Astrocyte of the cerebellum (primary cell): ENCODE data around the gene NLGN2.

Experiments used
- DNase-seq: peaks from one replicate; pipeline ENCODE4 v3.0.0-alpha.2; 2011; ENCODE audit warnings: low read depth
- H3K4me3 ChIP-seq: 2 replicates; pipeline ENCODE4 v1.5.1; 2011; ENCODE audit warnings: mild to moderate bottlenecking, low read depth, low read length, moderate library complexity
- CTCF ChIP-seq: IDR thresholded peaks from 2 replicates; pipeline ENCODE4 v1.5.1; 2012; ENCODE audit warnings: low read length, low read depth, moderate library complexity, mild to moderate bottlenecking; ENCODE audit errors: missing control alignments
- in situ Hi-C: cut with HindIII; loops from 2 replicates; pipeline ENCODE4 v1.10.0; 2017; ENCODE audit warnings: low sequenced_read_pairs

Gene NLGN2

GRCh38 chr17:7407082-7407481 is 563 bp upstream of the NLGN2 start:
- in situ Hi-C loops = no loop called here
- no peak for DNase-seq
- H3K4me3 ChIP-seq = no peak overlapping the region
- no peak for TF ChIP-seq CTCF

- in situ Hi-C loops = no loop called here
- TF ChIP-seq CTCF = no peak
- no peak for DNase-seq
- no peak overlapping the region for H3K4me3 ChIP-seq
These were observed 645 bp downstream of the NLGN2 start for GRCh38 chr17:7408252-7408727.

GRCh38 chr17:7408863-7409262 is 1.2 kb downstream of the NLGN2 start:
- in situ Hi-C loops = no loop called here
- DNase-seq = no peak
- H3K4me3 ChIP-seq = no peak overlapping the region
- no peak for TF ChIP-seq CTCF

GRCh38 chr17:7409716-7410115 is 2.1 kb downstream of the NLGN2 start:
- in situ Hi-C loops = no loop called here
- no peak for DNase-seq
- TF ChIP-seq CTCF = no peak
- no peak overlapping the region for H3K4me3 ChIP-seq

GRCh38 chr17:7410634-7411426 is 3.2 kb downstream of the NLGN2 start:
- H3K4me3 ChIP-seq = no peak overlapping the region
- in situ Hi-C loops = no loop called here
- no peak for DNase-seq
- TF ChIP-seq CTCF = no peak

- no peak for TF ChIP-seq CTCF
- no peak for DNase-seq
- no peak overlapping the region for H3K4me3 ChIP-seq
- in situ Hi-C loops = no loop called here
These were observed 3.7 kb downstream of the NLGN2 start for GRCh38 chr17:7411427-7411750.
